ENCODE data around the gene TMEM217. TPM values are rescaled to one million over a fixed set of nuclear protein-coding genes. Genes with fewer than 3 reads are reported as not detected.
"Not testable (repeated sequence)": the region's sequence is repeated elsewhere in the genome, so short reads cannot be mapped to it uniquely, and the experiment has no call there.

Gene TMEM217
- polyA plus RNA-seq = 1 to 10 TPM; 2.6 to 5.4 TPM

- H3K4me1 ChIP-seq (ENCODE audit: control insufficient read depth in 2 of 2, insufficient read depth in 2 of 2, low read length in 1 of 2) = peaks cover 0 to 2% of the 10 kb centered on the region in 2 donors
- H3K9me3 ChIP-seq (ENCODE audit: control insufficient read depth in 2 of 2, insufficient read depth in 1 of 2, low read depth in 1 of 2, low read length in 1 of 2) = no peaks in the 10 kb centered on the region
- no peaks in the 10 kb centered on the region for H3K27me3 ChIP-seq (ENCODE audit: control insufficient read depth in 1 of 2, insufficient read depth in 2 of 2, low read length in 2 of 2)
- peak within 1 kb of the TSS; percentile 84 to 89 for H3K27ac ChIP-seq (ENCODE audit: low read depth in 2 of 2, low read length in 1 of 2)
- H3K4me3 ChIP-seq (ENCODE audit: low read depth in 1 of 2, low read length in 2 of 2) = peak within 1 kb of the TSS; percentile 76 to 97
- 0% methylated on average over 45 of the region's 45 CpGs for WGBS, 2 donors
- no peaks in the 10 kb centered on the region for H3K36me3 ChIP-seq (ENCODE audit: control insufficient read depth in 2 of 2, insufficient read depth in 2 of 2, low read length in 1 of 2)
Observed at GRCh38 chr6:37257634-37258404, at the start of gene TMEM217, which contains the start of gene TBC1D22B. TSS of gene TMEM217 (minus strand) at chr6:37258144. CDS start at chr6:37219030, 39,114 bp downstream. TSS of gene TBC1D22B (plus strand) at chr6:37257772. CDS start at chr6:37257918, 146 bp downstream.

GRCh38 chr6:37307484-37307883 lies 49.5 kb upstream of the TMEM217 start:
- H3K36me3 ChIP-seq (ENCODE audit: control insufficient read depth in 2 of 2, insufficient read depth in 2 of 2, low read length in 1 of 2); H3K27me3 ChIP-seq (ENCODE audit: control insufficient read depth in 1 of 2, insufficient read depth in 2 of 2, low read length in 2 of 2); H3K4me3 ChIP-seq (ENCODE audit: low read depth in 1 of 2, low read length in 2 of 2); H3K4me1 ChIP-seq (ENCODE audit: control insufficient read depth in 2 of 2, insufficient read depth in 2 of 2, low read length in 1 of 2); H3K9me3 ChIP-seq (ENCODE audit: control insufficient read depth in 2 of 2, insufficient read depth in 1 of 2, low read depth in 1 of 2, low read length in 1 of 2): not testable (repeated sequence)
- H3K27ac ChIP-seq (ENCODE audit: low read depth in 2 of 2, low read length in 1 of 2) = peak overlapping the region; percentile 29 to 53
- WGBS, 2 donors = 74 to 76% methylated on average over 10 of the region's 10 CpGs

- no peak overlapping the region for H3K4me3 ChIP-seq (ENCODE audit: low read depth in 1 of 2, low read length in 2 of 2)
- H3K36me3 ChIP-seq (ENCODE audit: control insufficient read depth in 2 of 2, insufficient read depth in 2 of 2, low read length in 1 of 2) = peaks cover 0 to 8% of the 10 kb centered on the region in 2 donors
- H3K27ac ChIP-seq (ENCODE audit: low read depth in 2 of 2, low read length in 1 of 2) = no peak overlapping the region
- no peaks in the 10 kb centered on the region for H3K27me3 ChIP-seq (ENCODE audit: control insufficient read depth in 1 of 2, insufficient read depth in 2 of 2, low read length in 2 of 2)
- peaks cover 0 to 3% of the 10 kb centered on the region in 2 donors for H3K4me1 ChIP-seq (ENCODE audit: control insufficient read depth in 2 of 2, insufficient read depth in 2 of 2, low read length in 1 of 2)
- H3K9me3 ChIP-seq (ENCODE audit: control insufficient read depth in 2 of 2, insufficient read depth in 1 of 2, low read depth in 1 of 2, low read length in 1 of 2) = no peaks in the 10 kb centered on the region
- 91 to 93% methylated on average over 4 of the region's 4 CpGs for WGBS, 2 donors
Observed at GRCh38 chr6:37306624-37307222, 48.8 kb upstream of the TMEM217 start.

GRCh38 chr6:37305841-37306425 lies 48.0 kb upstream of the TMEM217 start:
- peaks cover 0 to 10% of the 10 kb centered on the region in 2 donors for H3K36me3 ChIP-seq (ENCODE audit: control insufficient read depth in 2 of 2, insufficient read depth in 2 of 2, low read length in 1 of 2)
- H3K4me3 ChIP-seq (ENCODE audit: low read depth in 1 of 2, low read length in 2 of 2) = no peak overlapping the region
- H3K27ac ChIP-seq (ENCODE audit: low read depth in 2 of 2, low read length in 1 of 2) = peak overlapping the region in 1 of 2 donors; percentile 37
- no peaks in the 10 kb centered on the region for H3K9me3 ChIP-seq (ENCODE audit: control insufficient read depth in 2 of 2, insufficient read depth in 1 of 2, low read depth in 1 of 2, low read length in 1 of 2)
- no peaks in the 10 kb centered on the region for H3K27me3 ChIP-seq (ENCODE audit: control insufficient read depth in 1 of 2, insufficient read depth in 2 of 2, low read length in 2 of 2)
- 77 to 78% methylated on average over 4 of the region's 4 CpGs for WGBS, 2 donors
- peaks cover 0 to 3% of the 10 kb centered on the region in 2 donors for H3K4me1 ChIP-seq (ENCODE audit: control insufficient read depth in 2 of 2, insufficient read depth in 2 of 2, low read length in 1 of 2)

GRCh38 chr6:37304766-37305165 lies 46.8 kb upstream of the TMEM217 start:
- H3K4me3 ChIP-seq (ENCODE audit: low read depth in 1 of 2, low read length in 2 of 2) = no peak overlapping the region
- H3K27me3 ChIP-seq (ENCODE audit: control insufficient read depth in 1 of 2, insufficient read depth in 2 of 2, low read length in 2 of 2) = no peaks in the 10 kb centered on the region
- H3K9me3 ChIP-seq (ENCODE audit: control insufficient read depth in 2 of 2, insufficient read depth in 1 of 2, low read depth in 1 of 2, low read length in 1 of 2) = no peaks in the 10 kb centered on the region
- H3K36me3 ChIP-seq (ENCODE audit: control insufficient read depth in 2 of 2, insufficient read depth in 2 of 2, low read length in 1 of 2) = peaks cover 0 to 10% of the 10 kb centered on the region in 2 donors
- H3K4me1 ChIP-seq (ENCODE audit: control insufficient read depth in 2 of 2, insufficient read depth in 2 of 2, low read length in 1 of 2) = peaks cover 0 to 3% of the 10 kb centered on the region in 2 donors
- WGBS, 2 donors = 97% methylated on average over 7 of the region's 7 CpGs
- no peak overlapping the region for H3K27ac ChIP-seq (ENCODE audit: low read depth in 2 of 2, low read length in 1 of 2)

GRCh38 chr6:37303891-37304503 lies 46.1 kb upstream of the TMEM217 start:
- no peak overlapping the region for H3K4me3 ChIP-seq (ENCODE audit: low read depth in 1 of 2, low read length in 2 of 2)
- no peaks in the 10 kb centered on the region for H3K27me3 ChIP-seq (ENCODE audit: control insufficient read depth in 1 of 2, insufficient read depth in 2 of 2, low read length in 2 of 2)
- H3K4me1 ChIP-seq (ENCODE audit: control insufficient read depth in 2 of 2, insufficient read depth in 2 of 2, low read length in 1 of 2) = peaks cover 0 to 3% of the 10 kb centered on the region in 2 donors
- no peaks in the 10 kb centered on the region for H3K9me3 ChIP-seq (ENCODE audit: control insufficient read depth in 2 of 2, insufficient read depth in 1 of 2, low read depth in 1 of 2, low read length in 1 of 2)
- peak overlapping the region in 1 of 2 donors; percentile 24 for H3K27ac ChIP-seq (ENCODE audit: low read depth in 2 of 2, low read length in 1 of 2)
- 48 to 57% methylated on average over 3 of the region's 3 CpGs for WGBS, 2 donors
- peaks cover 0 to 8% of the 10 kb centered on the region in 2 donors for H3K36me3 ChIP-seq (ENCODE audit: control insufficient read depth in 2 of 2, insufficient read depth in 2 of 2, low read length in 1 of 2)

- WGBS, 2 donors = 63 to 66% methylated on average over 6 of the region's 6 CpGs
- Histone ChIP-seq H3K9me3 (ENCODE audit: control insufficient read depth in 2 of 2, insufficient read depth in 1 of 2, low read depth in 1 of 2, low read length in 1 of 2) (no peaks in the 10 kb centered on the region), H3K4me3 (ENCODE audit: low read depth in 1 of 2, low read length in 2 of 2) (no peak overlapping the region), H3K27me3 (ENCODE audit: control insufficient read depth in 1 of 2, insufficient read depth in 2 of 2, low read length in 2 of 2) (no peaks in the 10 kb centered on the region), H3K36me3 (ENCODE audit: control insufficient read depth in 2 of 2, insufficient read depth in 2 of 2, low read length in 1 of 2) (peaks cover 0 to 8% of the 10 kb centered on the region in 2 donors), H3K4me1 (ENCODE audit: control insufficient read depth in 2 of 2, insufficient read depth in 2 of 2, low read length in 1 of 2) (peaks cover 0 to 3% of the 10 kb centered on the region in 2 donors), H3K27ac (ENCODE audit: low read depth in 2 of 2, low read length in 1 of 2) (peak overlapping the region; percentile 24 to 40)
Observed at GRCh38 chr6:37303091-37303660, 45.2 kb upstream of the TMEM217 start.

- Histone ChIP-seq H3K9me3 (ENCODE audit: control insufficient read depth in 2 of 2, insufficient read depth in 1 of 2, low read depth in 1 of 2, low read length in 1 of 2) (no peaks in the 10 kb centered on the region), H3K4me1 (ENCODE audit: control insufficient read depth in 2 of 2, insufficient read depth in 2 of 2, low read length in 1 of 2) (peaks cover 0 to 3% of the 10 kb centered on the region in 2 donors)
Observed at GRCh38 chr6:37302086-37302686, 44.2 kb upstream of the TMEM217 start.

GRCh38 chr6:37299990-37300389 lies 42.0 kb upstream of the TMEM217 start:
- Histone ChIP-seq H3K4me3 (ENCODE audit: low read depth in 1 of 2, low read length in 2 of 2) (no peak overlapping the region), H3K4me1 (ENCODE audit: control insufficient read depth in 2 of 2, insufficient read depth in 2 of 2, low read length in 1 of 2) (no peaks in the 10 kb centered on the region), H3K9me3 (ENCODE audit: control insufficient read depth in 2 of 2, insufficient read depth in 1 of 2, low read depth in 1 of 2, low read length in 1 of 2) (no peaks in the 10 kb centered on the region), H3K36me3 (ENCODE audit: control insufficient read depth in 2 of 2, insufficient read depth in 2 of 2, low read length in 1 of 2) (peaks cover 0 to 5% of the 10 kb centered on the region in 2 donors), H3K27ac (ENCODE audit: low read depth in 2 of 2, low read length in 1 of 2) (no peak overlapping the region), H3K27me3 (ENCODE audit: control insufficient read depth in 1 of 2, insufficient read depth in 2 of 2, low read length in 2 of 2) (no peaks in the 10 kb centered on the region)
- 86 to 88% methylated on average over 4 of the region's 4 CpGs for WGBS, 2 donors

More at GRCh38 chr6:37302086-37302686, 44.2 kb upstream of the TMEM217 start:
- peaks cover 0 to 8% of the 10 kb centered on the region in 2 donors for H3K36me3 ChIP-seq (ENCODE audit: control insufficient read depth in 2 of 2, insufficient read depth in 2 of 2, low read length in 1 of 2)
- H3K27me3 ChIP-seq (ENCODE audit: control insufficient read depth in 1 of 2, insufficient read depth in 2 of 2, low read length in 2 of 2) = no peaks in the 10 kb centered on the region
- 83 to 86% methylated on average over 1 of the region's 1 CpG for whole genome bisulfite sequencing, 2 donors
- no peak overlapping the region for H3K27ac ChIP-seq (ENCODE audit: low read depth in 2 of 2, low read length in 1 of 2)
- H3K4me3 ChIP-seq (ENCODE audit: low read depth in 1 of 2, low read length in 2 of 2) = no peak overlapping the region
